Ovary (tissue), 3 donors: ENCODE measurements around the gene DHX57.

Experiments used
- POLR2A ChIP-seq: fragments of 450-650 bp; IDR thresholded peaks from one replicate; pipeline ENCODE4 v1.6.1; 2017; ENCODE audit warnings: antibody characterized with exemption, mild to moderate bottlenecking, moderate library complexity
- TF ChIP-seq, protein P1 (sequence below), 3 donors: fragments of 450-650 bp in 2 of 3; fragments of 200-600 bp in 1 of 3; IDR thresholded peaks; one replicate each; pipeline versions ENCODE4 v1.5.1 to v1.8.0; 2016 to 2022; ENCODE audit warnings: antibody characterized with exemption in 3 of 3, mild to moderate bottlenecking in 1 of 3
- donor health status: DM: no; HTN: no; CAD: no.

DNA sequence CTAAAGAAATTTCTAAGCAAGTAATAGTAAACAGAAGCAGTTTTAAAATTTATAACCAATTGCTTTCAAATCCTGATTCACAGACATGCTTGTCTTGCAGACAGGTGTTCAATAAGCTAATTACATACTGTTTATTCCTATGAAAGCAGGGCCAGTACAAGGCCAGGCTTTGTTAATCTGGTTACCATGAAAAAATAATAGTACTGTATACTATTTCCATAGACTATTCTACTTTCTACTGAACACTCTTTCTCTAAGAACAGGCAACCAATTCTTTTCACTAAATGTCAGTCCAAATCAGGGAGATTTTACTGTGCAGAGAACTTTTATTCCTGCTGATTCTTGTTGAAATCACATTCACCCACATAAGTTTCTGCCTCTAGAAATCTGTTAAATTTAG is 121.7 kb downstream of the DHX57 start:
- no peak for TF ChIP-seq POLR2A
- TF ChIP-seq, protein P1, sequence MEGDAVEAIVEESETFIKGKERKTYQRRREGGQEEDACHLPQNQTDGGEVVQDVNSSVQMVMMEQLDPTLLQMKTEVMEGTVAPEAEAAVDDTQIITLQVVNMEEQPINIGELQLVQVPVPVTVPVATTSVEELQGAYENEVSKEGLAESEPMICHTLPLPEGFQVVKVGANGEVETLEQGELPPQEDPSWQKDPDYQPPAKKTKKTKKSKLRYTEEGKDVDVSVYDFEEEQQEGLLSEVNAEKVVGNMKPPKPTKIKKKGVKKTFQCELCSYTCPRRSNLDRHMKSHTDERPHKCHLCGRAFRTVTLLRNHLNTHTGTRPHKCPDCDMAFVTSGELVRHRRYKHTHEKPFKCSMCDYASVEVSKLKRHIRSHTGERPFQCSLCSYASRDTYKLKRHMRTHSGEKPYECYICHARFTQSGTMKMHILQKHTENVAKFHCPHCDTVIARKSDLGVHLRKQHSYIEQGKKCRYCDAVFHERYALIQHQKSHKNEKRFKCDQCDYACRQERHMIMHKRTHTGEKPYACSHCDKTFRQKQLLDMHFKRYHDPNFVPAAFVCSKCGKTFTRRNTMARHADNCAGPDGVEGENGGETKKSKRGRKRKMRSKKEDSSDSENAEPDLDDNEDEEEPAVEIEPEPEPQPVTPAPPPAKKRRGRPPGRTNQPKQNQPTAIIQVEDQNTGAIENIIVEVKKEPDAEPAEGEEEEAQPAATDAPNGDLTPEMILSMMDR (IDR thresholded peaks at IDR 0.05) = no peak
